Mesenchymal stem cell (in vitro differentiated cells and primary cell): Measurements from ENCODE around the gene MTX2.
A peak's percentile ranks its signal among the peaks of the same experiment; 100 is the strongest.

Experiments
- DNase-seq: peaks from one replicate; pipeline ENCODE4 v3.0.0-alpha.2; 2013
- H2AFZ ChIP-seq: one replicate; pipeline ENCODE4 v1.6.1; 2013; ENCODE audit warnings: low read depth, mild to moderate bottlenecking, control low read depth, inconsistent platforms, low read length, moderate library complexity
- H2AK5ac ChIP-seq: 2 replicates; pipeline ENCODE4 v1.6.1; 2013; ENCODE audit warnings: low read length, moderate library complexity, mild to moderate bottlenecking, inconsistent platforms; ENCODE audit not compliant: severe bottlenecking
- H2BK120ac ChIP-seq: one replicate; pipeline ENCODE4 v1.6.1; 2013; ENCODE audit warnings: low read depth, mild to moderate bottlenecking, inconsistent platforms, low read length, moderate library complexity
- H2BK12ac ChIP-seq, 2 experiments: one replicate each; pipeline ENCODE4 v1.6.1; 2013; ENCODE audit warnings: inconsistent platforms in 2 of 2, low read length in 2 of 2, mild to moderate bottlenecking in 2 of 2, moderate library complexity in 2 of 2, control low read depth in 1 of 2
- H2BK15ac ChIP-seq: one replicate; pipeline ENCODE4 v1.6.1; 2013; ENCODE audit warnings: mild to moderate bottlenecking, low read depth, inconsistent platforms; ENCODE audit not compliant: poor library complexity, severe bottlenecking
- H2BK5ac ChIP-seq: 2 replicates; pipeline ENCODE4 v1.6.1; 2013; ENCODE audit warnings: low read depth, mild to moderate bottlenecking, low read length, control low read depth, inconsistent platforms; ENCODE audit not compliant: poor library complexity, severe bottlenecking
- H3K14ac ChIP-seq, 2 experiments: one replicate each; pipeline ENCODE4 v1.6.1; 2013; ENCODE audit warnings: inconsistent platforms in 2 of 2, low read length in 2 of 2, control low read depth in 1 of 2, mild to moderate bottlenecking in 1 of 2, moderate library complexity in 1 of 2
- H3K18ac ChIP-seq, 2 experiments: one replicate each; pipeline ENCODE4 v1.6.1; 2013; ENCODE audit warnings: inconsistent platforms in 2 of 2, low read length in 2 of 2, control low read depth in 1 of 2, low read depth in 1 of 2, mild to moderate bottlenecking in 1 of 2
- H3K23ac ChIP-seq, 2 experiments: one replicate each; pipeline ENCODE4 v1.6.1; 2013; ENCODE audit warnings: inconsistent platforms in 2 of 2, low read length in 2 of 2, mild to moderate bottlenecking in 2 of 2, moderate library complexity in 2 of 2, control low read depth in 1 of 2
- H3K27ac ChIP-seq: 2 replicates; pipeline ENCODE4 v1.5.1; 2013; ENCODE audit warnings: mild to moderate bottlenecking, moderate library complexity, low read length, control low read depth, inconsistent platforms; ENCODE audit not compliant: poor library complexity, severe bottlenecking
- H3K27me3 ChIP-seq, 2 experiments: 2 replicates each; pipeline versions ENCODE4 v1.6.1 to v1.7.0; 2013; ENCODE audit warnings: low read length in 2 of 2, mild to moderate bottlenecking in 2 of 2, moderate library complexity in 2 of 2, control low read depth in 1 of 2, inconsistent platforms in 1 of 2; ENCODE audit not compliant: control insufficient read depth in 1 of 2, insufficient read depth in 1 of 2
- H3K36me3 ChIP-seq, 2 experiments: 2 replicates each; pipeline versions ENCODE4 v1.6.1 to v1.7.0; 2013; ENCODE audit warnings: low read length in 2 of 2, control low read depth in 1 of 2, inconsistent platforms in 1 of 2, low read depth in 1 of 2, mild to moderate bottlenecking in 1 of 2; ENCODE audit not compliant: insufficient read depth in 2 of 2, control insufficient read depth in 1 of 2
- H3K4ac ChIP-seq, 2 experiments: one replicate each; pipeline ENCODE4 v1.6.1; 2013; ENCODE audit warnings: inconsistent platforms in 2 of 2, low read length in 2 of 2, mild to moderate bottlenecking in 2 of 2, moderate library complexity in 2 of 2, control low read depth in 1 of 2, low read depth in 1 of 2
- H3K4me1 ChIP-seq: 2 replicates; pipeline ENCODE4 v1.6.1; 2013; ENCODE audit warnings: low read depth, low read length, control low read depth; ENCODE audit not compliant: control insufficient read depth, insufficient read depth
- H3K4me2 ChIP-seq: 2 replicates; pipeline ENCODE4 v1.6.1; 2013; ENCODE audit warnings: low read length, mild to moderate bottlenecking, inconsistent platforms; ENCODE audit not compliant: poor library complexity, severe bottlenecking
- H3K4me3 ChIP-seq, 2 experiments: 2 replicates each; pipeline versions ENCODE4 v1.5.1 to v1.7.0; 2013; ENCODE audit warnings: low read length in 2 of 2, mild to moderate bottlenecking in 2 of 2, control low read depth in 1 of 2, low read depth in 1 of 2; ENCODE audit not compliant: insufficient read depth in 1 of 2
- H3K79me1 ChIP-seq: replicated peaks from 2 replicates; pipeline ENCODE4 v1.6.1; 2013; ENCODE audit warnings: mild to moderate bottlenecking, control low read depth, low read length, inconsistent platforms; ENCODE audit not compliant: poor library complexity, severe bottlenecking
- H3K9ac ChIP-seq: 2 replicates; pipeline ENCODE4 v1.7.0; 2013; ENCODE audit warnings: mild to moderate bottlenecking, low read length, moderate library complexity
- H3K9me3 ChIP-seq: 2 replicates; pipeline ENCODE4 v1.7.0; 2013; ENCODE audit warnings: mild to moderate bottlenecking, low read length; ENCODE audit not compliant: control insufficient read depth
- H4K8ac ChIP-seq: one replicate; pipeline ENCODE4 v1.6.1; 2013; ENCODE audit warnings: inconsistent platforms, mild to moderate bottlenecking, low read length, moderate library complexity
- H4K91ac ChIP-seq: one replicate; pipeline ENCODE4 v1.6.1; 2013; ENCODE audit warnings: mild to moderate bottlenecking, low read length, inconsistent platforms
- WGBS: methylation state at CpG from one replicate; pipeline ENCODE4 v1.1.7; 2013; ENCODE audit warnings: mixed read lengths; 5-methylcytosine and 5-hydroxymethylcytosine counted together

The MTX2 gene

GRCh38 chr2:176356251-176356650 is 87.0 kb downstream of the MTX2 start:
- H3K4me2 ChIP-seq, result no peak overlapping the region
- WGBS, result 91% methylated on average over 3 of the region's 4 CpGs
- no peaks in the 10 kb centered on the region for H3K27me3 ChIP-seq

GRCh38 chr2:176364273-176364977 is 95.2 kb downstream of the MTX2 start:
- Histone ChIP-seq H3K27ac (no peak overlapping the region), H2BK120ac (no peak overlapping the region), H2BK15ac (no peak overlapping the region), H3K36me3 (no peaks in the 10 kb centered on the region), H2AK5ac (no peak overlapping the region), H3K79me1 (no peaks in the 10 kb centered on the region), H4K91ac (no peak overlapping the region), H3K4me2 (no peak overlapping the region), H3K4me3 (no peak overlapping the region), H3K23ac (no peak overlapping the region), H4K8ac (no peak overlapping the region), H3K18ac (no peak overlapping the region), H3K9me3 (no peaks in the 10 kb centered on the region), H2BK5ac (no peak overlapping the region), H3K9ac (no peak overlapping the region), H3K4ac (no peak overlapping the region), H3K27me3 (no peaks in the 10 kb centered on the region), H3K4me1 (no peaks in the 10 kb centered on the region), H2BK12ac (no peak overlapping the region), H3K14ac (no peak overlapping the region), H2AFZ (no peak overlapping the region)
- no peak for DNase-seq
- 67% methylated on average over 1 of the region's 3 CpGs for WGBS

More at GRCh38 chr2:176356251-176356650, 87.0 kb downstream of the MTX2 start:
- Histone ChIP-seq H2AFZ (no peak overlapping the region), H3K36me3 (no peaks in the 10 kb centered on the region), H2BK15ac (no peak overlapping the region), H4K91ac (no peak overlapping the region), H3K23ac (no peak overlapping the region), H2BK5ac (no peak overlapping the region), H3K4me3 (peak overlapping the region in 1 of 2 experiments; percentile 46), H3K4ac (no peak overlapping the region), H3K79me1 (no peaks in the 10 kb centered on the region), H3K4me1 (no peaks in the 10 kb centered on the region), H2AK5ac (no peak overlapping the region), H2BK120ac (no peak overlapping the region), H3K9me3 (no peaks in the 10 kb centered on the region), H3K18ac (no peak overlapping the region), H4K8ac (no peak overlapping the region), H2BK12ac (no peak overlapping the region), H3K9ac (peak overlapping the region; percentile 77), H3K27ac (no peak overlapping the region), H3K14ac (no peak overlapping the region)
- DNase-seq, result no peak

- Histone ChIP-seq H4K91ac (no peak overlapping the region), H3K4me1 (no peaks in the 10 kb centered on the region), H3K4me2 (no peak overlapping the region), H2BK12ac (no peak overlapping the region), H3K9ac (no peak overlapping the region), H3K23ac (no peak overlapping the region), H2AK5ac (no peak overlapping the region), H3K18ac (no peak overlapping the region), H2BK15ac (no peak overlapping the region), H3K36me3 (no peaks in the 10 kb centered on the region), H2BK5ac (no peak overlapping the region), H2AFZ (no peak overlapping the region), H3K27me3 (no peaks in the 10 kb centered on the region), H3K4ac (no peak overlapping the region), H3K27ac (no peak overlapping the region), H3K4me3 (no peak overlapping the region), H3K14ac (peak overlapping the region in 1 of 2 experiments; percentile 65), H2BK120ac (no peak overlapping the region), H4K8ac (no peak overlapping the region), H3K9me3 (no peaks in the 10 kb centered on the region), H3K79me1 (no peaks in the 10 kb centered on the region)
- 60% methylated on average over 1 of the region's 1 CpG for WGBS
- DNase-seq, result no peak
Measured at GRCh38 chr2:176368349-176368748, 99.1 kb downstream of the MTX2 start.

GRCh38 chr2:176370467-176371171 is 101.4 kb downstream of the MTX2 start:
- H3K4ac ChIP-seq, result no peak overlapping the region

More at GRCh38 chr2:176370467-176371171, 101.4 kb downstream of the MTX2 start:
- Histone ChIP-seq H3K9ac (no peak overlapping the region), H3K23ac (no peak overlapping the region), H2AFZ (no peak overlapping the region), H2BK120ac (no peak overlapping the region), H4K91ac (no peak overlapping the region), H2AK5ac (no peak overlapping the region), H3K14ac (no peak overlapping the region), H3K9me3 (no peaks in the 10 kb centered on the region), H4K8ac (no peak overlapping the region), H3K36me3 (no peaks in the 10 kb centered on the region), H2BK12ac (no peak overlapping the region), H3K4me2 (no peak overlapping the region), H3K18ac (no peak overlapping the region), H3K79me1 (no peaks in the 10 kb centered on the region), H2BK15ac (no peak overlapping the region), H3K27me3 (no peaks in the 10 kb centered on the region), H3K4me1 (no peaks in the 10 kb centered on the region), H3K27ac (no peak overlapping the region), H3K4me3 (no peak overlapping the region), H2BK5ac (no peak overlapping the region)
- no peak for DNase-seq
- WGBS, result 94% methylated on average over 11 of the region's 13 CpGs
